MCF 10A (cell line): ENCODE data around the gene ZNF573. TPM values are rescaled to one million over a fixed set of nuclear protein-coding genes. Genes with fewer than 3 reads are reported as not detected.
"Not testable (repeated sequence)": the region's sequence is repeated elsewhere in the genome, so short reads cannot be mapped to it uniquely, and the experiment has no call there.

Experiments used
- BruUV-seq: library from RNA; stranded (reverse); fragments of 400-500 nt; replicated peaks from 2 replicates; lab custom pipeline; 2021; lab: Mats Ljungman, UMichigan
- CTCF ChIA-PET: fragments of 300-600 bp; sonication (Branson Sonifier 250); formaldehyde crosslinking; extraction: SDS; loops from one replicate; lab custom pipeline; 2021; ENCODE audit warnings: antibody characterized with exemption, inconsistent platforms; lab: Yijun Ruan, JAX
- POLR2A ChIA-PET: fragments of 300-600, 350-650 bp; sonication (Branson Sonifier 250); formaldehyde crosslinking; extraction: SDS; loops from one replicate; lab custom pipeline; 2020; ENCODE audit warnings: antibody characterized with exemption, inconsistent platforms; lab: Yijun Ruan, JAX
- DNase-seq: peaks from one replicate; pipeline ENCODE4 v3.0.0-alpha.2; 2018; ENCODE audit not compliant: unreplicated experiment
- H3K27ac Mint-ChIP-seq: one replicate; pipeline ENCODE4 v1.8.0; 2022; ENCODE audit warnings: mild to moderate bottlenecking, low read depth, mixed read lengths; ENCODE audit not compliant: unreplicated experiment
- H3K27me3 Mint-ChIP-seq: one replicate; pipeline ENCODE4 v1.8.0; 2022; ENCODE audit warnings: mixed read lengths; ENCODE audit not compliant: insufficient read depth, unreplicated experiment
- H3K36me3 Mint-ChIP-seq: one replicate; pipeline ENCODE4 v1.8.0; 2022; ENCODE audit warnings: mild to moderate bottlenecking, moderate library complexity, mixed read lengths; ENCODE audit not compliant: insufficient read depth, unreplicated experiment
- H3K4me1 Mint-ChIP-seq: one replicate; pipeline ENCODE4 v1.8.0; 2022; ENCODE audit warnings: mixed read lengths; ENCODE audit not compliant: insufficient read depth, unreplicated experiment
- H3K4me3 Mint-ChIP-seq: one replicate; pipeline ENCODE4 v1.8.0; 2022; ENCODE audit warnings: mild to moderate bottlenecking, moderate library complexity, mixed read lengths; ENCODE audit not compliant: unreplicated experiment
- H3K9me3 Mint-ChIP-seq: one replicate; pipeline ENCODE4 v1.8.0; 2022; ENCODE audit warnings: mixed read lengths; ENCODE audit not compliant: unreplicated experiment
- intact Hi-C: fragments of 100-400 bp; cut with micrococcal nuclease; formaldehyde crosslinking; loops from 2 replicates; pipeline ENCODE4 v1.14.1; 2022
- total RNA-seq: library from RNA; stranded (reverse); gene quantifications from 2 replicates; pipeline ENCODE4 v1.2.3, GENCODE V29; 2022
- TF ChIP-seq, protein P1 (sequence below): fragments of 200-600 bp; IDR thresholded peaks from one replicate; pipeline ENCODE4 v1.8.0; 2022; ENCODE audit warnings: antibody characterized with exemption, mild to moderate bottlenecking; ENCODE audit not compliant: unreplicated experiment

ZNF573 gene
- total RNA-seq, 1 experiment from 2014 or later = 6.1 TPM

DNA sequence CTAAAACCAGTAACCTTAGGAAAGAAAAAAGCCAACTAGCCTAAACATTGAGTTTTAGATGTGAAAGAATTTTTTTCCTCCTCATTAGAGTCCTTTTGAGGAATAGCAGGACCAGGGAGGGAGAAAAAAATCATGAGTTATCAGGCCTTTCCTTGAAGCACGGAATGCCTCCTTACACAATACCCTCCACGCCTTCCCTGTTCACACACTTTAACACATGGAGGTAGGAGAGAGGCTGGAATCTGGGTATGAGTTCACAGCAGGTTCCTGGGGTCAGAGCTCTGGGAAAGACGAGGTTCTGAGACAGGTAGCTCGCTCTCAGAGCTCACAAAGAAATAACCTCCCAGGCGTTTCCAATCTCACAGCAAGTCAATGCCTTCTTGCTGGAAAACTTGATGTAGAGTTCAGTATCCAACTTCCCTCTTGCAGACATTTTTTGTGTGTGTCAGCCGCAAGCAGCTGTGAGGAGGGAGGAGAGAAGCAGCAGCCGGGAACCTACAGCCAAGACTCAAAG, 716 bp downstream of the ZNF573 start:
- peak; percentile 36 for DNase-seq
- BruUV-seq = no TSS peak
- peaks cover 5% of the 10 kb centered on the region for H3K4me1 Mint-ChIP-seq
- peak overlapping the region; percentile 88 for H3K4me3 Mint-ChIP-seq
- intact Hi-C loops = loop anchor here (1.0 to 10.0 kb wide), 3 partner anchors 59 to 1654 kb away; partner anchors contain the start of gene ZNF607
- POLR2A ChIA-PET = interaction anchor here (1.2 to 4.0 kb wide), 10 partner anchors 9 to 407 kb away, joined by 3 to 45 read pairs (median 13); partner anchors contain the start of genes ZFP30, ZNF527, ZNF540 and ZNF569
- TF ChIP-seq, protein P1, sequence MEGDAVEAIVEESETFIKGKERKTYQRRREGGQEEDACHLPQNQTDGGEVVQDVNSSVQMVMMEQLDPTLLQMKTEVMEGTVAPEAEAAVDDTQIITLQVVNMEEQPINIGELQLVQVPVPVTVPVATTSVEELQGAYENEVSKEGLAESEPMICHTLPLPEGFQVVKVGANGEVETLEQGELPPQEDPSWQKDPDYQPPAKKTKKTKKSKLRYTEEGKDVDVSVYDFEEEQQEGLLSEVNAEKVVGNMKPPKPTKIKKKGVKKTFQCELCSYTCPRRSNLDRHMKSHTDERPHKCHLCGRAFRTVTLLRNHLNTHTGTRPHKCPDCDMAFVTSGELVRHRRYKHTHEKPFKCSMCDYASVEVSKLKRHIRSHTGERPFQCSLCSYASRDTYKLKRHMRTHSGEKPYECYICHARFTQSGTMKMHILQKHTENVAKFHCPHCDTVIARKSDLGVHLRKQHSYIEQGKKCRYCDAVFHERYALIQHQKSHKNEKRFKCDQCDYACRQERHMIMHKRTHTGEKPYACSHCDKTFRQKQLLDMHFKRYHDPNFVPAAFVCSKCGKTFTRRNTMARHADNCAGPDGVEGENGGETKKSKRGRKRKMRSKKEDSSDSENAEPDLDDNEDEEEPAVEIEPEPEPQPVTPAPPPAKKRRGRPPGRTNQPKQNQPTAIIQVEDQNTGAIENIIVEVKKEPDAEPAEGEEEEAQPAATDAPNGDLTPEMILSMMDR = no peak
- H3K27ac Mint-ChIP-seq = peak overlapping the region; percentile 95
- no peaks in the 10 kb centered on the region for H3K27me3 Mint-ChIP-seq
- CTCF ChIA-PET = interaction anchor here (0.6 kb wide), 2 partner anchors 53 to 112 kb away, joined by 3 to 5 read pairs; no protein-coding TSS in a partner anchor
- H3K9me3 Mint-ChIP-seq = peaks cover 12% of the 10 kb centered on the region
- peaks cover 5% of the 10 kb centered on the region for H3K36me3 Mint-ChIP-seq

- POLR2A ChIA-PET = interaction anchor here (3.5 kb wide), 1 partner anchor 8 kb away, joined by 20 read pairs; the partner anchor contains the start of gene ZNF573
- peaks cover 55% of the 10 kb centered on the region for H3K36me3 Mint-ChIP-seq
Measured at GRCh38 chr19:37770985-37771384, 8.4 kb downstream of the ZNF573 start.

GRCh38 chr19:37763488-37763887, 15.9 kb downstream of the ZNF573 start:
- no peak overlapping the region for H3K27ac Mint-ChIP-seq
- TF ChIP-seq, protein P1 = no peak

More at GRCh38 chr19:37770985-37771384, 8.4 kb downstream of the ZNF573 start:
- H3K9me3 Mint-ChIP-seq = peaks cover 16% of the 10 kb centered on the region
- H3K27ac Mint-ChIP-seq = no peak overlapping the region
- no peaks in the 10 kb centered on the region for H3K4me1 Mint-ChIP-seq
- TF ChIP-seq, protein P1 = no peak
- BruUV-seq = no TSS peak
- H3K27me3 Mint-ChIP-seq = no peaks in the 10 kb centered on the region
- no peak for DNase-seq
- H3K4me3 Mint-ChIP-seq = no peak overlapping the region
- CTCF ChIA-PET = no interaction called here
- intact Hi-C loops = loop anchor here (10.0 kb wide), 1 partner anchor 1646 kb away; no protein-coding TSS in a partner anchor

GRCh38 chr19:37757683-37758082, 21.7 kb downstream of the ZNF573 start:
- BruUV-seq, H3K27ac Mint-ChIP-seq, CTCF ChIA-PET, DNase-seq, intact Hi-C loops, H3K27me3 Mint-ChIP-seq, H3K4me3 Mint-ChIP-seq, H3K4me1 Mint-ChIP-seq, POLR2A ChIA-PET: not testable (repeated sequence)
- H3K9me3 Mint-ChIP-seq = peaks cover 11% of the 10 kb centered on the region
- peaks cover 17% of the 10 kb centered on the region for H3K36me3 Mint-ChIP-seq

More at GRCh38 chr19:37763488-37763887, 15.9 kb downstream of the ZNF573 start:
- Mint-ChIP-seq H3K36me3 (peaks cover 58% of the 10 kb centered on the region), H3K4me1 (no peaks in the 10 kb centered on the region), H3K4me3 (no peak overlapping the region), H3K9me3 (peaks cover 11% of the 10 kb centered on the region), H3K27me3 (no peaks in the 10 kb centered on the region)
- ChIA-PET CTCF (interaction anchor here (0.7 kb wide), 1 partner anchor 56 kb away, joined by 3 read pairs; no protein-coding TSS in a partner anchor), POLR2A (interaction anchor here (1.2 kb wide), 1 partner anchor 16 kb away, joined by 10 read pairs; the partner anchor contains the start of gene ZNF573)
- DNase-seq = peak; percentile 48
- intact Hi-C loops = no loop called here
- BruUV-seq = no TSS peak
